ENCODE measurements around the gene COBL.

The COBL gene

DNA sequence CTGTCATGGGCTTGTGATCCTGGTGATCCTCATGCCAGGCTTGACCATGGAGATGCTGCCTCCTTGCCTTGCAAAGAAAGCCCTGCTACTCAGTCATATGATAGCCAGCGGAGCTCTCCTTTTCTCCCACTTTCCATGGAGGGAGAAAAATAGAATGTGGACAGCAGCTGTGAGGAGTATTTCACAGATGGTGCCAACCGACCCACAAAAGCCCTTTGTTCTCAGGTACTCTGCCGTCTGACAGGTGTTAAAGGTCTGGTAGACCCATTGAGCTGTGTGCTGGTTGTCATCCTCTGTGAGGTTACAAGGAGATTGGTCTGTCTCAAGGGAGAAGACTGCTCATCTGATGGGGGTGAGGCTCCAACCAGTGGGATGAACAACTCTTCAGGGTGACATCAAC, 29.5 kb upstream of the COBL start:
- peaks cover 4% of the 10 kb centered on the region for H3K27me3 Mint-ChIP-seq (ENCODE audit: low read depth)
- TF ChIP-seq, protein P1, sequence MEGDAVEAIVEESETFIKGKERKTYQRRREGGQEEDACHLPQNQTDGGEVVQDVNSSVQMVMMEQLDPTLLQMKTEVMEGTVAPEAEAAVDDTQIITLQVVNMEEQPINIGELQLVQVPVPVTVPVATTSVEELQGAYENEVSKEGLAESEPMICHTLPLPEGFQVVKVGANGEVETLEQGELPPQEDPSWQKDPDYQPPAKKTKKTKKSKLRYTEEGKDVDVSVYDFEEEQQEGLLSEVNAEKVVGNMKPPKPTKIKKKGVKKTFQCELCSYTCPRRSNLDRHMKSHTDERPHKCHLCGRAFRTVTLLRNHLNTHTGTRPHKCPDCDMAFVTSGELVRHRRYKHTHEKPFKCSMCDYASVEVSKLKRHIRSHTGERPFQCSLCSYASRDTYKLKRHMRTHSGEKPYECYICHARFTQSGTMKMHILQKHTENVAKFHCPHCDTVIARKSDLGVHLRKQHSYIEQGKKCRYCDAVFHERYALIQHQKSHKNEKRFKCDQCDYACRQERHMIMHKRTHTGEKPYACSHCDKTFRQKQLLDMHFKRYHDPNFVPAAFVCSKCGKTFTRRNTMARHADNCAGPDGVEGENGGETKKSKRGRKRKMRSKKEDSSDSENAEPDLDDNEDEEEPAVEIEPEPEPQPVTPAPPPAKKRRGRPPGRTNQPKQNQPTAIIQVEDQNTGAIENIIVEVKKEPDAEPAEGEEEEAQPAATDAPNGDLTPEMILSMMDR (IDR thresholded peaks at IDR 0.05; ENCODE audit: unreplicated experiment in 3 of 3): no peak
- H3K4me3 Mint-ChIP-seq: no peak overlapping the region
- H3K36me3 Mint-ChIP-seq (ENCODE audit: low read depth): no peaks in the 10 kb centered on the region
- peak overlapping the region in 1 of 3 experiments; percentile 27 for H3K27ac Mint-ChIP-seq
- H3K4me1 Mint-ChIP-seq: peaks cover 40% of the 10 kb centered on the region
- H3K9me3 Mint-ChIP-seq: no peaks in the 10 kb centered on the region

DNA sequence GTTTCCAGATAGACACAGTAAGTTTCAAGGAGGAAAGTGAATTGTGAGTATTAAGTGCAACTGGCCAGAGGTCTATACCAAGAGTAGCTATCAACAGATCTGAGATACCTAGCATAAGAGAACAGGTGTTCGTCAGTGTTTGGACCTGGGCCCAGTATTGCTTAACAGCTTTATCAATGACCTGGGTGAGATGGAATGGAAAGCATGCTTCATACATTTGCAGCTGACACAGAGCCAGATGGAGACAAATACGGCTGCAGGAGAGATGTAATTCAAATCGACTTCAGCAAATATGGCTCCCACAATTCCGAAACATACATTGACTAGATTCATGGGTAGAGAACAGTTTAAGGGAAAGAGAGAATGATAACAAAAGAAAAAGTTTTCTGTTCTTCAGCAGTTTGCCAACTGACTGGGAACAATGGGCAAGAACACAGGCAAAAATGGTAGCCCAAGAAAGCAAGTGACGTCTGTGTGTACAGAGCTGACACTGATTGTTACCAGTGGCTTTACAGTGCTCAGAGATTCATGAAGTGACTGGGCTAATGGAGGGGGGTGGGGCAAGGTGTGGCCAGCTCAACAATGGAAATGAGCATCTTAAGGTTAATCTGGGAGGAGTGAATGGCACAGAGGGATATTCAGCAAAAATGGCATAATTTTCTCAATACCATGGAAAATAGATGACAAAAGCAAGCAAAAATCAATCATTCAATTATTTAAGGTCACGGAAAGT, 28.0 kb upstream of the COBL start:
- H3K36me3 Mint-ChIP-seq (ENCODE audit: low read depth): no peaks in the 10 kb centered on the region
- H3K4me1 Mint-ChIP-seq: peaks cover 29% of the 10 kb centered on the region
- H3K9me3 Mint-ChIP-seq: no peaks in the 10 kb centered on the region
- H3K4me3 Mint-ChIP-seq: peak overlapping the region in 1 of 3 experiments; percentile 12
- peaks cover 4% of the 10 kb centered on the region for H3K27me3 Mint-ChIP-seq (ENCODE audit: low read depth)
- peak overlapping the region in 1 of 3 experiments; percentile 7 for H3K27ac Mint-ChIP-seq
- TF ChIP-seq, protein P1 (IDR thresholded peaks at IDR 0.05; ENCODE audit: unreplicated experiment in 3 of 3): no peak

DNA sequence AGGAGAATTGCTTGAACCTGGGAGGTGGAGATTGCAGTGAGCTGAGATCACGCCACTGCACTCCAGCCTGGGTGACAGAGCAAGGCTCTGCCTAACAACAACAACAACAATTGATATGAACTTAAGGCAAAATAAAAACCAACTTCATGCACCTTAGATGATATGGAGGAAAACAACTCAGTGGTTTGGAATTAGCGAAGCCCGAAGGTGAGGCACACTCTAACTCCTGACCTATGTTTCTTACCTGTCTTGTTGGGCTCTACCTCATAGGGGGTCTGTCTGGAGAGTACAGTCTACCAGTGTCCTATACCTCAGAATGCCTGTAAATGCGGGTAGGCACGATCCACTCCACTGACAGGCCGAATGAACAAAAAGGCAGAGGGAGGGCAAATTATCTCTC, 24.3 kb upstream of the COBL start:
- H3K4me3 Mint-ChIP-seq: no peak overlapping the region
- TF ChIP-seq, protein P1 (IDR thresholded peaks at IDR 0.05; ENCODE audit: unreplicated experiment in 3 of 3): no peak
- no peak overlapping the region for H3K27ac Mint-ChIP-seq
- H3K4me1 Mint-ChIP-seq: peaks cover 18% of the 10 kb centered on the region
- H3K36me3 Mint-ChIP-seq (ENCODE audit: low read depth): no peaks in the 10 kb centered on the region
- H3K9me3 Mint-ChIP-seq: no peaks in the 10 kb centered on the region
- H3K27me3 Mint-ChIP-seq (ENCODE audit: low read depth): peaks cover 4% of the 10 kb centered on the region

DNA sequence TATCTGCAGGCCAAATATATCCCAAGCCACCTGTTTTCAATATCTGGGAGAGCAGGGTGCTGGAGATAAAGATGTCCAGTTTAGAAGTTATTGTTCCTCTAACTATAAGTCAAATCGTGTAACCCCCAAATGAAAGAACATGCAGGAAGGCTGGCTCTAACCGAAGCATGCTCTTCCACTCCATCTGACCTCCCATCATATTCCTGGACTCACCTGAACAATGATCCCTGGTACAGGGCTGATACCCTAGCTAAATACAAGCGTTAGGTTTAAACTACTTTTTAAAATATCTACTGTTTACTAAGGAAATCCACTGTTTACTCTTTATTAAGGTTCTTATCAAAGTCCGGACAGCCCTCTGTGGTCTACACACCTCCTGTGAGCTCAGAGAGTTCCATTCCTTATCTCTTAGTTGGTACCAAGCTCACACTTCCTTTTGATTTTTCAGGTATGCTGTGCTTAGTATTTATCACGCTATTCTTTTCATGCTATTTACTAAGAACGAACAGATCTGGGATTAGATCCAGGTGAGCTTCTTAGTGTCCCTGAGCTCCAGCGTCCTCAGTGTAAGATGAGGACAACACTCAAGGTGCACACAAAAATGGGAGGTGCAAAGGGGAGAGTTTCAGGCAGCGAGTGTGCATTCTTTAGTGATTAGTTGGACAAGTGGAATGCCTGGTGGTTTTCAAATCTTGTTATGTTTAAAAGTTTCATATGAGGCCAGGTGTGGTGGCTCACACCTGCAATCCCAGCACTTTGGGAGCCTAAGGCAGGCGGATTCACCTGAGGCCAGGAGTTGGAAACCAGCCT, 23.6 kb upstream of the COBL start:
- Mint-ChIP-seq H3K4me1 (peaks cover 11% of the 10 kb centered on the region), H3K27ac (no peak overlapping the region), H3K4me3 (no peak overlapping the region), H3K9me3 (no peaks in the 10 kb centered on the region), H3K36me3 (ENCODE audit: low read depth) (no peaks in the 10 kb centered on the region), H3K27me3 (ENCODE audit: low read depth) (peaks cover 4% of the 10 kb centered on the region)
- TF ChIP-seq, protein P1 (IDR thresholded peaks at IDR 0.05; ENCODE audit: unreplicated experiment in 3 of 3): no peak

GRCh38 chr7:51335057-51335456, 18.4 kb upstream of the COBL start:
- Mint-ChIP-seq H3K27ac (no peak overlapping the region), H3K36me3 (ENCODE audit: low read depth) (no peaks in the 10 kb centered on the region), H3K4me1 (no peaks in the 10 kb centered on the region), H3K4me3 (no peak overlapping the region), H3K27me3 (ENCODE audit: low read depth) (no peaks in the 10 kb centered on the region), H3K9me3 (no peaks in the 10 kb centered on the region)
- TF ChIP-seq, protein P1 (IDR thresholded peaks at IDR 0.05; ENCODE audit: unreplicated experiment in 3 of 3): no peak
